Nucleus accumbens (tissue), 56 donors: Measurements from ENCODE around the gene PCDHAC1.
A peak's percentile ranks its signal among the peaks of the same experiment; 100 is the strongest.
"Not testable (repeated sequence)": the region's sequence is repeated elsewhere in the genome, so short reads cannot be mapped to it uniquely, and the experiment has no call there.

ENCODE experiments used
- DNase-seq, 56 donors: peaks; one replicate each; lab custom pipeline; 2025; lab: John Stamatoyannopoulos, UW

PCDHAC1 gene, protein sequence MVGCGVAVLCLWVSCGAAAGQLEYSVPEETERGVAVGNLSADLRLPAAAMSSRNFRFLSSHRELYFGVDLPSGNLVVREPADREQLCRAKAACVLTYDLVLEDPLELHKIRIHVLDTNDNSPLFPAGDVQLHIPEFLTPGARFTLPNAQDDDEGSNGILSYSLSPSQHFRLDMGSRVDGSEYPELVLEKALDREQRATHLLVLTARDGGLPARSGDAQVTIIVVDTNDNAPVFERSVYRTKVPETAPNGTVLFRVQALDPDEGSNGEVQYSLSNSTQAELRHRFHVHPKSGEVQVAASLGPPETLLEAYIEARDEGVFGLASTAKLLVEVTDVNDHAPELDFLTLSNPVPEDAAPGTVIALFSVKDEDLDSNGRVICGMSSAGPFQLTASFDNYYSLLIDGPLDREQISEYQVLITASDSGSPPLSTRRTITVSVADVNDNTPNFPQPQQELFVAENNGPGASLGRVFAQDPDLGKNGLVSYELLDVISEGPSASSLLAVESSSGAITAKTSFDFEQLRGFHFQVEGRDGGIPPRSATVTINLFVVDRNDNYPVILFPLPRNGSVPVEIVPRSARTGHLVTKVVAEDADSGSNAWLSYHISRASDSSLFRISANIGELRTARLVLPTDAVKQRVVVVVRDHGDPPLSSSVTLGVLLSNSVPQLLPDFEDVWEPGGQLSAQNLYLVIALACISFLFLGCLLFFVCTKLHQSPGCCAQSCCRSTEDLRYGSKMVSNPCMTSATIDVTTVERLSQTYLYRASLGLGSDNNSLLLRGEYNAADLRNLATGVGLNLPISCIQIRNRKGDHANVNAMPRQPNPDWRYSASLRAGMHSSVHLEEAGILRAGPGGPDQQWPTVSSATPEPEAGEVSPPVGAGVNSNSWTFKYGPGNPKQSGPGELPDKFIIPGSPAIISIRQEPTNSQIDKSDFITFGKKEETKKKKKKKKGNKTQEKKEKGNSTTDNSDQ

DNA sequence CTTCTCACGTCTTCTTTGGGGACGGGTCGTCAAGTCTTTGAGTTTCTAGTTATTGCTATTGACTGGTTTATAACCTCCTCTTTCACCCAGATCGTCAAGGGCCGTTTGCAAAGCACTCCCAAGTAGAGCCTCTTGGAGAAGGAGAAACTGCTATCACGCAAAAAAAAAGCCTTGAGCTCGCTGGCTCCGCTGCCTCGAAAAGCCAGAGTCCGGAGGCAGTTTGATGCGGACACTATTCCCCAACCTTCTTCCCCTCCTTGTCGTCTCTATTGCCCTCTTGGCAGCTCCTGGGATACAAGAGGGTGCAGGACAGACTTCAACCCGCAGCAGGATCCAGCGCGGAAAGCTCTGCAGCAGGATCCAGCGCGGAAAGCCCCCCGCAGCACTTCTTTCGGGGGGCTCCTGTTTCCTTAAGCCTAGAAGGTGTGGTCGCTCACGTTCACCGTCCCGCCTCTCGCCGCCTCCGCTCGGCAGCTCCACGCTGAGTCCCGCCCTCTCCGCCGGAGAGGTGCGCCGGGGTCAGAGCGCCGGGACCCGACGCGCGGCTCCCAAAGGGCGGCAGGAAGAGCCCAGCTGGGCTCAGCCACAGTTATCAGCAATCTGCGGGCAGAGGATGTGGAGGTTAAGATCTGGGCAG lies at the start of gene PCDHAC1:
Gene PCDHAC1 (plus strand): TSS at position 494 of the 637 bp plus-strand sequence. CDS start 594 bp downstream, outside the sequence.
- peak in 9 of 56 donors; percentile 16 to 54 (median 34) for DNase-seq

DNA sequence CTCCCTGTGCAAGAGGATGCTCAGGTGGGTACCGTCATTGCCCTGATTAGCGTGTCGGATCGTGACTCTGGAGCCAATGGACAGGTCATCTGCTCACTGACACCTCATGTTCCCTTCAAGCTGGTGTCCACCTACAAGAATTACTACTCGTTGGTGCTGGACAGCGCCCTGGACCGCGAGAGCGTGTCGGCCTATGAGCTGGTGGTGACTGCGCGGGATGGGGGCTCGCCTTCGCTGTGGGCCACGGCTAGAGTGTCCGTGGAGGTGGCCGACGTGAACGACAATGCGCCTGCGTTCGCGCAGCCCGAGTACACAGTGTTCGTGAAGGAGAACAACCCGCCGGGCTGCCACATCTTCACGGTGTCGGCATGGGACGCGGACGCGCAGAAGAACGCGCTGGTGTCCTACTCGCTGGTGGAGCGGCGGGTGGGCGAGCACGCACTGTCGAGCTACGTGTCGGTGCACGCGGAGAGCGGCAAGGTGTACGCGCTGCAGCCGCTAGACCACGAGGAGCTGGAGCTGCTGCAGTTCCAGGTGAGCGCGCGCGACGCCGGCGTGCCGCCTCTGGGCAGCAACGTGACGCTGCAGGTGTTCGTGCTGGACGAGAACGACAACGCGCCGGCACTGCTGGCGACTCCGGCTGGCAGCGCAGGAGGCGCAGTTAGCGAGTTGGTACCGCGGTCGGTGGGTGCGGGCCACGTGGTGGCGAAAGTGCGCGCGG lies 49.4 kb upstream of the PCDHAC1 start:
- DNase-seq: not testable (repeated sequence)

DNA sequence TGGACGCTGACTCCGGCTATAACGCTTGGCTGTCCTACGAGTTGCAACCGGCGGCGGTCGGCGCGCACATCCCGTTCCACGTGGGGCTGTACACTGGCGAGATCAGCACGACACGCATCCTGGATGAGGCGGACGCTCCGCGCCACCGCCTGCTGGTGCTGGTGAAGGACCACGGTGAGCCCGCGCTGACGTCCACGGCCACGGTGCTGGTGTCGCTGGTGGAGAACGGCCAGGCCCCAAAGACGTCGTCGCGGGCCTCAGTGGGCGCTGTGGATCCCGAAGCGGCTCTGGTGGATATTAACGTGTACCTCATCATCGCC lies 48.9 kb upstream of the PCDHAC1 start:
- no peak for DNase-seq

DNA sequence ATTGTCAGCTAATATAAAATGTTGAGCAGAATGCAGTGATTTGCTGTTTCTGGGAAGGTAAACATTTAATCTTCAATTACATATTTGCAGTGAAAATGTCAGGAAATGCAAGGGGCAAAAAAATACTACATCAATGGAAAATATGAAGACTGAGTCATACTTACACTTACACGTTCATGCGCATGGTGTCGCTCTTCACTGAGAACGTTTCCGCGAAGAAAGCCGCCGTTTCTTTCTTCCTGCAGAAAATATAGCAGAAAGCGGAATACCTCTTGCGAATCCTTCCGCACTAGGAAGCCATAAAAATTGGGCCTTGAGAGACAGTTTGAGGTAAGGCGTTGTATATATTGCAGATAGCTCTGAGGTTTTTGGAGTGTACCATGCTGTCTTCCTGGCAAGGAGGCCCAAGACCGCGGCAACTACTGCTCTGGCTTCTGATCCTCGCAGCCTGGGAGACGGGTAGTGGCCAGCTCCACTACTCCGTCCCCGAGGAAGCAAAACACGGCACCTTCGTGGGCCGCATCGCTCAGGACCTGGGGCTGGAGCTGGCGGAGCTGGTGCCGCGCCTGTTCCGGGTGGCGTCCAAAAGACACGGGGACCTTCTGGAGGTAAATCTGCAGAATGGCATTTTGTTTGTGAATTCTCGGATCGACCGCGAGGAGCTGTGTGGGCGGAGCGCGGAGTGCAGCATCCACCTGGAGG lies 44.1 kb upstream of the PCDHAC1 start, which contains the start of gene PCDHA13:
Gene PCDHA13 (plus strand): TSS at position 236 of the 702 bp plus-strand sequence. CDS start 145 bp downstream, at position 381.
- DNase-seq: peak in 6 of 56 donors; percentile 2 to 16 (median 13)

DNA sequence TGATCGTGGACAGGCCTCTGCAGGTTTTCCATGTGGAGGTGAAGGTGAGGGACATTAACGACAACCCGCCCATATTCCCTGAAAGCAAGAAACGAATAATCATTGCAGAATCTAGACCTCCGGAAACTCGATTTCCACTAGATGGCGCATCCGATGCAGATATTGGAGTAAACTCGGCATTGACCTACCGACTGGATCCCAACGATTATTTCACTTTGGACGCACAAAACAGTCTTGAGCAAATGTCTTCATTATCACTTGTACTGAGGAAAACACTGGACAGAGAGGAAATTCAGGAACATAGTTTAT lies 43.6 kb upstream of the PCDHAC1 start:
- DNase-seq: peak in 6 of 56 donors; percentile 1 to 34 (median 22)

DNA sequence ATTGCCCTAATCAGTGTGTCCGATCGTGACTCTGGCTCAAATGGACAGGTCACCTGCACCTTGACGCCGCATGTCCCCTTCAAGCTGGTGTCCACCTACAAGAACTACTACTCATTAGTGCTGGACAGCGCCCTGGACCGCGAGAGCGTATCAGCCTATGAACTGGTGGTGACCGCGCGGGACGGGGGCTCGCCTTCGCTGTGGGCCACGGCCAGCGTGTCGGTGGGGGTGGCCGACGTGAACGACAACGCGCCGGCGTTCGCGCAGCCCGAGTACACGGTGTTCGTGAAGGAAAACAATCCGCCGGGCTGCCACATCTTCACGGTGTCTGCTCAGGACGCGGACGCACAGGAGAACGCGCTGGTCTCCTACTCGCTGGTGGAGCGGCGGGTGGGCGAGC lies 42.7 kb upstream of the PCDHAC1 start:
- DNase-seq: no peak

DNA sequence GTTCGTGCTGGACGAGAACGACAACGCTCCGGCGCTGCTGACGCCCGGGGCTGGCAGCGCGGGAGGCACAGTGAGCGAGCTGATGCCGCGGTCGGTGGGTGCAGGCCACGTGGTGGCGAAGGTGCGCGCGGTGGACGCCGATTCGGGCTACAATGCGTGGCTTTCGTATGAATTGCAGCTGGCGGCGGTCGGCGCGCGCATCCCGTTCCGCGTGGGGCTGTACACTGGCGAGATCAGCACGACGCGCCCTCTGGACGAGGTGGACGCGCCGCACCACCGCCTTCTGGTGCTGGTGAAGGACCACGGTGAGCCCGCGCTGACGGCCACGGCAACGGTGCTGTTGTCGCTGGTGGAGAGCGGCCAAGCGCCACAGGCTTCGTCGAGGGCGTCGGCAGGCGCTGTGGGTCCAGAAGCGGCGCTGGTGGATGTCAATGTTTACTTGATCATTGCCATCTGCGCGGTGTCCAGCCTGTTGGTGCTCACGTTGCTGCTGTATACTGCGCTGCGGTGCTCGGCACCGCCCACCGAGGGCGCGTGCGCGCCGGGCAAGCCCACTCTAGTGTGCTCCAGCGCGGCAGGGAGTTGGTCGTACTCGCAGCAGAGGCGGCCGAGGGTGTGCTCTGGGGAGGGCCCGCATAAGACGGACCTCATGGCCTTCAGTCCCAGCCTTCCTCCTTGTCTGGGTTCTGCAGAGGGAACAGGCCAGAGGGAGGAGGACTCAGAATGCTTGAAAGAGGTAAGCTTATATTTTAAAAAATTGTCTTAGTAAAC lies 42.0 kb upstream of the PCDHAC1 start:
- DNase-seq: no peak

DNA sequence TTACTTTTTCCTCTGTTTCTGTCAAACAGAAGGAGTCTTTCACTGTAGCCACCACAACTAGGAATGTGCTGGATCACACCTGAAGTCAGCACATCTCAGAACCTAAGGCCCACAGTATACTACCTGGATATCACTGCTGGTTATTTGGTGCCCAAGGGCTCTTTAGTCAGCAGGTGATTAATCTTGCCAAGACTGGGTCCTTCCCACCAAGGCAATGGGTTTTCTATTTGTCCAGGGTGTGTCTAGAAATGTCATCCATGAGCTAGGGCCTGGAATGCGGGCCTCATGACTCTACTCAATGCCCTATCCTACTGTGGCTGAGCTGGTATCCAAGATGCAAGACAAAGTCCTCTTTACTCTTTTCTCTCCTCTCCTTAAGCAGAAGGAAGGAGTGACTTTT lies 9.8 kb upstream of the PCDHAC1 start:
- DNase-seq: no peak

DNA sequence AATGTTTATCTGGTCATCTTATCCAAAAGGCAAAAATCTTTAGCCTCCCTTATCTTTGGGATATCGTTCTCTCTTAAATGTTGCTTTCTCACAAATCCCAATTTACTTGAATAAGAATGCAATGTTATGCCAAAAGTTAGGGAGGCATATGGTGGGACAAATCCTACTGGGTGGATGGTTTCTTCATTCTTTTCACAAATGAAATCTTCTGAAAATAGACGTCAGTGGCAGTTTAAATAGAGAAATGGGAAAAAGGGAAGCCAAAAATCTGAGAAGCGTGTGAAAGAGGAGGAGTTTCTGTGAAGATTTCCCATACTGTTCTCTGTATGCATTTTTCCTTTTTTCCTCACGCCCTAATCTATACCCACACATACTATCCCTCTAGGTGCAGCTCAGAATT lies 2.5 kb upstream of the PCDHAC1 start:
- DNase-seq: no peak

DNA sequence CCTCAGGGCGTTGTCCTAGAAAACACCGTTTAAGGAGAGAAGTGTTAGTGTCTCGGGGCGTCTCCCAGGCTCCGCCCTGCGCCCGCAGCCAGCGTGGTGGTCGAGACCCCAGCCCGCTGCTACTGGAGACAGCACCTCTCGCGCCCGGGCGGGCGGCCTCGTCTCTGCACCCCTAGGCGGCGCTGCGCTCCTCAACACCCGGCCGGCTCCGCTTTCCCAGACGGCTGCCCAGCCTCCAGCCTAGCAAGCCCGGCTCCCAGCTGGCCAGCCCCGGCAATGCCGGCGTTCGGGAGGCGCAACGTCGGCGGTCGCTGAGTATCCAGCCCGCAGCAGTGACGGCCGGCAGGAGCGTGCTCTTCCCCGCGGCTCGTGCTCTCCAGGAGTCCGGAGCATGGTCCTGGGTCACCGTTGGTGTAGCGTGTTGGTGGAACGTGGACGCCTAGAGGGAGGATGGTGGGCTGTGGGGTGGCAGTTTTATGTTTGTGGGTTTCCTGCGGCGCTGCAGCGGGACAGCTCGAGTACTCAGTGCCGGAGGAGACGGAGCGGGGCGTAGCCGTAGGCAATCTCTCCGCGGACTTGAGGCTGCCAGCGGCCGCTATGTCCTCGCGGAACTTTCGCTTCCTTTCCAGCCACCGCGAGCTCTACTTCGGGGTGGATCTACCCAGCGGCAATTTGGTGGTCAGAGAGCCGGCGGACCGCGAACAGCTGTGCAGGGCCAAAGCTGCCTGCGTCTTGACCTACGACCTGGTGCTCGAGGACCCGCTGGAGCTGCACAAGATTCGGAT lies 536 bp downstream of the PCDHAC1 start:
- DNase-seq: peak in 52 of 56 donors; percentile 9 to 86 (median 58)

DNA sequence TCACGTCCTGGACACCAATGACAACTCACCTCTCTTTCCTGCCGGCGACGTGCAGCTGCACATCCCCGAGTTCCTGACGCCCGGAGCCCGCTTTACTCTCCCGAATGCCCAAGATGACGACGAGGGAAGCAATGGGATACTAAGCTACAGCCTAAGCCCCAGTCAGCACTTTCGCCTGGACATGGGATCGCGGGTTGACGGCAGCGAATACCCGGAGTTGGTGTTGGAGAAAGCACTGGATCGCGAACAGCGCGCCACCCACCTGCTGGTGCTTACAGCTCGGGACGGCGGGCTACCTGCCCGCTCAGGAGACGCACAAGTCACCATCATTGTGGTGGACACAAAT lies 1.1 kb downstream of the PCDHAC1 start:
- no peak for DNase-seq

DNA sequence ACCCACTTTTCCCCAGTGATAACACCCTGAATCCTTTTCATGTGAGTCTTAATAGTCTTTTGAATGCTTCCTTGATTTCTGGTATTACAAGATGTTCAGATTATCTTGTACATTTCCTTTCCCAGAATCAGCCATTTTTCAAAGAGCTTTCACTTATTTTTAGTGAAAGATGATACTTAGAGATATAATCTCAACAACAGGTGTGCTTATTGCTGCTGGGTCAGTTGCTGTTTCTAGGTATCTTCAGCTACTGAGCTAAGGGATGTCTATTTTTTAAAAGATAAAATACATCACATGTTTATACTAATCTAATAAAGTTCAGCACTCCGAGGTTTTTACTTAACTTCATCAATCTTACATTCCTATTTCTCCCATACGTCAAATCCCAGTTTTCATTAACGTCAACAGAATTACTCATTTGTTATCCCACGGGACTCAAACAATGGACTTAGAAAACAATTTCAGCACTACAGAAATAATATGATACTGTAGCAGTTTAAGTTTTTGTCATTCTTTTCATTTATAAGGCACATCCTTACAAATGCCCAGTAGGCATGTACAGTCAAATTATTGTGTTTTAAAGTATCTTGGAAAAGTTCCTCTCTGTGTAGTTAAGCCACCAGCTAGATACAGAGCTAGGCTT lies 9.0 kb downstream of the PCDHAC1 start:
- no peak for DNase-seq

DNA sequence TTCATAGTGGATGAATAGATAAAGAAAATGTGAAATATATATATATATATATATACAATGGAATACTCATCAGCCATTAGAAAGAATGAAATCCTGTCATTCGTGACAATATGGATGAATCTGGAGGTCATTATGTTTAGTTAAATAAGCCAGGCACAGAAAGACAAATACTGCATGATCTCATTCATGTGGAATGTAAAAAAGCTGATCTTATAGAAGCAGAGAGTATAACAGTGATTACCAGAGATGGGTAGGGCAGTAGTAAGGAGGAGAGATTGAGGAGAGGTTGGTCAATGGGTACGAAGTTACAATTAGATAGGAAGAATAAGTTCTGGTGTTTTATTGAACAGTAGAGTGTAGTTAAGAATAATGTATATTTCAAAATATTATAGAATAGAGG lies 20.5 kb downstream of the PCDHAC1 start:
- no peak for DNase-seq

DNA sequence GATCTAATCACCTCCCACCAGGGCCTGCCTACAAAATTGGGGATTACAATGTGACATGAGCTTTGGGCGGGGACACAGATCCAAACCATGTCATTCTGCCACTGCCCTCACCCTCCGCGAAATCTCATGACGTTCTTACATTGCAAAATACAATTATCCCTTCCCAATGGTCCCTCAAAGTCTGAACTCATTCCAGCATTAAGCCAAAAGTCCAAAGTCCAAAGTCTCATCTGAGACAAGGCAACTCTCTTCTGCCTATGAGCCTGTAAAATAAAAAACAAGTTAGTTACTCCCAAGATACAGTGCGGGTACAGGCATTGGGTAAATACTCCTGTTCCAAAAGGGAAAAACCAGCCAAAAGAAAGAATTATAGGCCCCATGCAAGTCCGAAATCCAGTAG lies 25.5 kb downstream of the PCDHAC1 start:
- DNase-seq: no peak

DNA sequence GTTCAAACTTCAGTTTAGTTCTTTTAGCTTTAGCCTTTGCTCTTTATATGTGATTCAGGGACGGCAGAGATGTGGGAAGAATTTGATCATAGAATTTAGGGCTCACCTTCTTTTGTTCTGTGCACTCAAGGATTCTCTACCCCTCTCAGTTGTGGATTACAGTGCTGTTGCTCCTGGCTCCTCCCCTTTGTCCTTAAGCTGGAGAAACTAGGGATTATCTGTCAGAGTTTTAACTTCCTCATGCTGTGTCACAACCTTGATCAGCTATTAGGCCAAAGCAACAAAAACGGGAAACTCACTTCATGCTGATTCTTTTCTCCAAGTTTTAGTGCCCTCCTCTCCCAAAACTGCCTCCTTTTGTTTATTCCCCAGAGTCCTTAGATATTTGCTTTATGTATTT lies 27.1 kb downstream of the PCDHAC1 start:
- no peak for DNase-seq

DNA sequence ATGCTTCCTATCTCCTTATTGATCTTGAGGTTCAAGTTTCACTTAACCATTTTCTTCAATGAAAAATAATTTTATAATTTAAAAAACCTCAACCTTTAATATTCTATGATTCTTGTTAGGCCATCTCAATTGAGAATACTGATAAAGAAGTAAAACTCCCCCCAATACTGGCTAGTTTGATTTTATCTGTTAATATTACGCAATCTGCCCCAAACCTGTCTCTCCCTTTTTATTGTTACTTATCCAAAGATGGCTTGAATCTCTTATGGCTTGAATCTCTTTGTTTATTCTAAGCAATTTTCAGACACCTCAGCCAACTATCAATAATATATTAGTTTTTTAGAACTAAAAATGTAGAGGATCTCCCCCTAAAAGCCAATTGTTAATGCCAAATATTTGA lies 36.1 kb downstream of the PCDHAC1 start:
- DNase-seq: no peak

DNA sequence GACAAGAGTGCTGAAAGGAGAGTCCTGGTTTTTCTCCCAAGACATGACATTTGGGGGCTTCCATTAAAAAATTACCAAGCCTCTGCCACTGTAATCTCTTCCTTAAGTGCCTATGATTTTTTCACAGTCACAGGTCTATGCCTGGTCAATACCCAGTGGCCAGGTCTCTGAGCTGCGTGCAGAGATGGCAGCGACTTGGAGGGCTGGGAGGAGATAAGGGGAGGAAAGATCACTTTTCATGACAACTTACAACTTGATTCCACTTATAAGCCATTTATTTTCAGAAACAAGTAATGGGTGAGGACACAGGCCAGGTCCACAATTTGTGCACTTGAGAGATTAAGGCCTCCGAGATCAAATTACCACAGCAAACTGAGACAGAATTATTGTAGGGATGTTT lies 38.3 kb downstream of the PCDHAC1 start:
- no peak for DNase-seq

DNA sequence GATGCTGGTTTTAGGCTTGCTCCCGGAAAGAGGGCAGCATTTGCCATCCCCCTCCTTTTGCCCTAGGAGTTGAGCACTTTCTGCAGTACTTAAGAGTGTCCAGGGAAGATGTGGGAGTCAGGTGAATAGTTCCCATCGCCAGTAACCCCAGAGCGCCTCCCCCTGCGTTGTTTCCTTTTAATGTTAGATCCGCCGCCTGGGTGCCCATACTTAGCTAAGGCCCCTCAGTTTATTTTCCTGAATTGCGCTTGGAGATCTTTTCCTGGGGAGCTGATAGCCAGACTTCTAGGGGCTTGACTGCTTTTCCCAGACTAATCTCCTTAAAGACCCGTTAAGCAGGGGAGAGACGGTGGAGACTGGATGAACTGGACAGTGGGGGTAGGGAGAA lies 39.8 kb downstream of the PCDHAC1 start:
- DNase-seq: peak in 16 of 56 donors; percentile 16 to 76 (median 50)
